AG10803 (cell line): ENCODE results near the gene SPATS2L.

Experiments
- DNase-seq: peaks from one replicate; pipeline ENCODE4 v3.0.0; 2010; ENCODE audit warnings: low read depth
- H3K4me3 ChIP-seq: 2 replicates; pipeline ENCODE4 v1.5.1; 2011; ENCODE audit warnings: mild to moderate bottlenecking, low read length, control low read depth
- CTCF ChIP-seq: conservative IDR thresholded peaks from 2 replicates; pipeline ENCODE4 v1.5.1; 2011; ENCODE audit warnings: mild to moderate bottlenecking, low read length, control low read depth, inconsistent platforms

The SPATS2L gene

GRCh38 chr2:200404615-200405014 is 98.1 kb downstream of the SPATS2L start:
- TF ChIP-seq CTCF, result no peak
- H3K4me3 ChIP-seq, result no peak overlapping the region

DNA sequence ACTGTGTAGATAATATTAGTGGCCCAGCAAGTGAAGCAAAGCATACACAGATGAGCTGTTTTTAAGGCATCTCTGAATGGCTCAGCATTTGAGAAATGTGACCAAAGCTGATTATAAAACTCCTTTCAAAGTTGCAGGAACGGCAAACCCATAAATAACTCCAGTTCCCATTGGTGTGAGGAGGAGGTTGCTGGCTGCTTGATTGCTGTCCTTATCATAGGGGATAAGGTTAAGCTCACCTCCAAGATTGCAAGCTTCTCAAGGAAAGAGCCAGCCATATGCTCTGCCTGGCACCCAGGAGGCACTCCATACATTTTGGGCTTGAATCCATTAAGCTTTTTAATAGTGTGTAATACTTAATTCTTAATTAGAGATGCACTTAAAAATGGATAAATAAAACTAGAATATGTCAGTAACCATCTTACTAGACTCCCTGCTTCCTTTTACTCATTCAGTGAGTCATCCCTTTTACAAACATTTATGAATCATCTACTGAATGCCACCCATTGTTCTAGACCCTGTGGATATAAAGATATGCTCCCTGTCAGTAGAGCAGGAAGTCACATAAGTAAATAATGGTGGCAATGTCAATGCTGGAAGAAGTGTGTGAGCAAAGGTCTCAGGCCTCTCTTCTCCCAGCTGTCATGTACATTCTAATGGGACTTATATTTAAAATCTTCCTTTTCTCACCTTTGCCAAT is 99.3 kb downstream of the SPATS2L start:
- TF ChIP-seq CTCF, result no peak
- H3K4me3 ChIP-seq, result peak overlapping the region; percentile 8
- DNase-seq, result peak; percentile 84

More at GRCh38 chr2:200404615-200405014, 98.1 kb downstream of the SPATS2L start:
- DNase-seq, result no peak

GRCh38 chr2:200406379-200406778 is 99.9 kb downstream of the SPATS2L start:
- TF ChIP-seq CTCF, result no peak
- DNase-seq, result no peak
- H3K4me3 ChIP-seq, result no peak overlapping the region

- no peak for TF ChIP-seq CTCF
- H3K4me3 ChIP-seq, result peak overlapping the region; percentile 27
- DNase-seq, result peak; percentile 79
Observed at GRCh38 chr2:200408428-200409316, 102.2 kb downstream of the SPATS2L start.

GRCh38 chr2:200411831-200412230 is 105.3 kb downstream of the SPATS2L start:
- no peak overlapping the region for H3K4me3 ChIP-seq
- DNase-seq, result peak; percentile 81

DNA sequence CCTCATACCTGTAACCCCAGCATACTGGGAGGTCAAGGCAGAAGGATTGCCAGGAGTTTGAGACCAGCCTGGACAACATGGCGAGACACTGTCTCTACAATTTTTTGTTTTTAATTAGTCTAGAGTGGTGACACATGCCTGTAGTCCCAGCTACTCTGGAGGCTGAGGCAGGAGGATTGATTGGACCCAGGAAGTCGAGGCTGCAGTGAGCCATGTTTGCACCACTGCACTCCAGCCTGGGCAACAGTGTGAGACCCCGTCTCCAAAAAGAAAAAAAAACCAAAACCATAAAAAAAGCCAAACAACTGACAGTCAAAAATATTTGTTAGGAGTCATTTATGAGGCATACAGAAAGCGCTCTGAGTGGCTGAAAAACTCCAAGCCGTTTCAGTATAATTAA is 107.9 kb downstream of the SPATS2L start:
- DNase-seq, result no peak
- no peak overlapping the region for H3K4me3 ChIP-seq
- TF ChIP-seq CTCF, result no peak

More at GRCh38 chr2:200411831-200412230, 105.3 kb downstream of the SPATS2L start:
- no peak for TF ChIP-seq CTCF
